OCI-LY3 (cell line): Measurements from ENCODE around the gene MBP.
"Not testable (repeated sequence)": the region's sequence is repeated elsewhere in the genome, so short reads cannot be mapped to it uniquely, and the experiment has no call there.

Experiments
- H2AFZ ChIP-seq: fragments of 200-600, 300-600 bp; shearing (Covaris generic); 2 replicates; pipeline ENCODE4 v1.6.0; 2014; ENCODE audit warnings: antibody characterized with exemption, low read depth, low read length
- H3K27ac ChIP-seq: fragments of 200-600, 300-600 bp; sonication (generic); 2 replicates; pipeline ENCODE4 v1.5.1; 2014; ENCODE audit warnings: mild to moderate bottlenecking, low read length, moderate library complexity, mixed read lengths
- H3K27me3 ChIP-seq: fragments of 200-600, 300-600 bp; sonication (generic); 2 replicates; pipeline ENCODE4 v1.6.1; 2014; ENCODE audit warnings: low read depth, low read length, mixed read lengths
- H3K36me3 ChIP-seq: fragments of 200-600, 300-600 bp; sonication (generic); replicated peaks from 2 replicates; pipeline ENCODE3; 2014; ENCODE audit warnings: low read depth, low read length, mixed read lengths
- H3K4me1 ChIP-seq: fragments of 300-600, 200-600 bp; sonication (generic); 2 replicates; pipeline ENCODE4 v1.6.1; 2014; ENCODE audit warnings: low read length, mixed read lengths
- H3K4me2 ChIP-seq: fragments of 200-600, 300-600 bp; sonication (generic); 2 replicates; pipeline ENCODE4 v1.6.1; 2014; ENCODE audit warnings: low read length, mixed read lengths
- H3K4me3 ChIP-seq: fragments of 300-600, 200-600 bp; sonication (generic); 2 replicates; pipeline ENCODE4 v1.5.1; 2014; ENCODE audit warnings: antibody characterized with exemption, mild to moderate bottlenecking, low read length, moderate library complexity
- H3K79me2 ChIP-seq: fragments of 300-600, 200-600 bp; shearing (Covaris generic); 2 replicates; pipeline ENCODE4 v1.6.1; 2014; ENCODE audit warnings: mild to moderate bottlenecking, low read length, mixed read lengths
- H3K9ac ChIP-seq: fragments of 300-600, 200-600 bp; shearing (Covaris generic); 2 replicates; pipeline ENCODE4 v1.6.0; 2014; ENCODE audit warnings: mild to moderate bottlenecking, low read length, moderate library complexity
- H3K9me3 ChIP-seq: fragments of 200-600, 300-600 bp; shearing (Covaris generic); 2 replicates; pipeline ENCODE4 v1.6.1; 2014; ENCODE audit warnings: low read length, mixed read lengths; ENCODE audit not compliant: insufficient read depth
- H4K20me1 ChIP-seq: fragments of 200-600, 300-600 bp; sonication (generic); 2 replicates; pipeline ENCODE4 v1.6.1; 2016; ENCODE audit warnings: low read length, mixed read lengths; ENCODE audit not compliant: insufficient read depth
- EZH2phosphoT487 ChIP-seq: fragments of 200-600 bp; shearing (Covaris generic); IDR thresholded peaks from 2 replicates; pipeline ENCODE4 v1.6.1; 2018; ENCODE audit warnings: antibody characterized with exemption, mixed run types, low read depth
- TF ChIP-seq, protein P1 (sequence below): fragments of 200-600, 300-600 bp; sonication (generic); IDR thresholded peaks from 2 replicates; pipeline ENCODE4 v1.5.1; 2014; ENCODE audit warnings: antibody characterized with exemption, low read length, low read depth

Gene MBP

DNA sequence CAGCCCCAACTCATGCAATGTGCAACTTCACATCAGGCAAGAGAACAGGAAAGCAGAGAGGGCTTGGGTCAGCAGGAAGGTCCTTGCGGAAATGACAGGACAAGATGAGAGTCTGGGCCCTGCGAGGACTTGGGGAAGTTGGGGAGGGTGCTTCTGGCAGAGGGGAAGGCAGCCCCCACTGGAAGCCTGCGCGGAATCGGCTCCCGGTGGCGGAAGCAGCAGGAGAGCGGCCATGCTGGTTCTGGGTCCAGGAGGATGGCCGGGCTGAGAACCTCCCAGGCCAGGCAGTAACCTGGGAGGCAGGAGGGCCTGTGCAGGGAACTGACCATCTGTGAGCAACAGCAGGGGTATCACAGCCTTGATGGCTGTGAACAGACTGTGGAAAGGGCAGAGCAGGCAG is 112.9 kb downstream of the MBP start:
- Histone ChIP-seq H3K36me3 (peaks cover 17% of the 10 kb centered on the region), H3K4me1 (no peaks in the 10 kb centered on the region), H3K9me3 (no peaks in the 10 kb centered on the region), H3K79me2 (no peaks in the 10 kb centered on the region), H3K9ac (no peak overlapping the region), H3K27me3 (no peaks in the 10 kb centered on the region), H3K4me2 (no peak overlapping the region), H4K20me1 (peaks cover 36% of the 10 kb centered on the region), H3K27ac (no peak overlapping the region), H3K4me3 (no peak overlapping the region), H2AFZ (no peak overlapping the region)
- TF ChIP-seq, protein P1, sequence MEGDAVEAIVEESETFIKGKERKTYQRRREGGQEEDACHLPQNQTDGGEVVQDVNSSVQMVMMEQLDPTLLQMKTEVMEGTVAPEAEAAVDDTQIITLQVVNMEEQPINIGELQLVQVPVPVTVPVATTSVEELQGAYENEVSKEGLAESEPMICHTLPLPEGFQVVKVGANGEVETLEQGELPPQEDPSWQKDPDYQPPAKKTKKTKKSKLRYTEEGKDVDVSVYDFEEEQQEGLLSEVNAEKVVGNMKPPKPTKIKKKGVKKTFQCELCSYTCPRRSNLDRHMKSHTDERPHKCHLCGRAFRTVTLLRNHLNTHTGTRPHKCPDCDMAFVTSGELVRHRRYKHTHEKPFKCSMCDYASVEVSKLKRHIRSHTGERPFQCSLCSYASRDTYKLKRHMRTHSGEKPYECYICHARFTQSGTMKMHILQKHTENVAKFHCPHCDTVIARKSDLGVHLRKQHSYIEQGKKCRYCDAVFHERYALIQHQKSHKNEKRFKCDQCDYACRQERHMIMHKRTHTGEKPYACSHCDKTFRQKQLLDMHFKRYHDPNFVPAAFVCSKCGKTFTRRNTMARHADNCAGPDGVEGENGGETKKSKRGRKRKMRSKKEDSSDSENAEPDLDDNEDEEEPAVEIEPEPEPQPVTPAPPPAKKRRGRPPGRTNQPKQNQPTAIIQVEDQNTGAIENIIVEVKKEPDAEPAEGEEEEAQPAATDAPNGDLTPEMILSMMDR, result no peak

DNA sequence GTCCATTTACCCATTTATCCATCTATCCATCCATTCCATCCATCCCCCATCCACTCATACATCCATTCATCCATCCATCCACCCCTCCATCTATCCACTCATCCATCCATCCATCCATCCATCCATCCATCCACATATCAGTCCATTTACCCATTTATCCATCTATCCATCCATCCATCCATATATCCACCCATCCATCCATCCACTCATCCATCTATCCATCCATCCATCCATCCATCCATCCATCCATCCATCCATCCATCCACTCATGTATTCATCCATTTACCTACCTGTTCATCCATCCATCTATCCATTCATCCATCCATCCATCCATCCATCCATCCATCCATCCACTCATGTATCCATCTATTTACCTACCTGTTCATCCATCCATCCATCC is 113.9 kb downstream of the MBP start:
- peaks cover 37% of the 10 kb centered on the region for H4K20me1 ChIP-seq
- H2AFZ ChIP-seq, H3K4me2 ChIP-seq, H3K9ac ChIP-seq, H3K4me3 ChIP-seq, H3K27ac ChIP-seq, H3K9me3 ChIP-seq, H3K79me2 ChIP-seq, H3K4me1 ChIP-seq, H3K27me3 ChIP-seq: not testable (repeated sequence)
- H3K36me3 ChIP-seq, result peaks cover 17% of the 10 kb centered on the region

- no peak overlapping the region for H3K4me3 ChIP-seq
Measured at GRCh38 chr18:77017355-77017754, 115.2 kb downstream of the MBP start.

DNA sequence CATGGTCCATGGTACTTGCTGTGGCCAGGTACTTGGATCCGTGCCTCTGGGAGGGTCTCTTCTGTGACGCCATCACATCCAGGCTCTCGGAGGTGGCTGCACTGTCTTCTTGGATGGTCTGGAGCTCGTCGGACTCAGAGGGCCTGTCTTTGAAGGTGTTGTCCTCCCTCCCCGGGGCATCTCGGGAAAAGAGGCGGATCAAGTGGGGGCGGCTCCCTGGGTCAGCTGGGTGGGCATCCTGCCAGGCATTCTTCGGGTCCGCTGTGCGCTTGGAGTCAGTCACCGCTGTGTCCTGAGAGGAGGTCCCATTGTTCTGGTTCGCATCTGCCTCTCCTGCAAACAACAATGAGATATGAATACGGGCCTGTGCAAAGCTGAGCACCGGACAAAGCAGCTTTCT is 115.6 kb downstream of the MBP start:
- H3K27ac ChIP-seq, result no peak overlapping the region

More at GRCh38 chr18:77017355-77017754, 115.2 kb downstream of the MBP start:
- no peaks in the 10 kb centered on the region for H3K4me1 ChIP-seq
- TF ChIP-seq EZH2phosphoT487, result no peak
- TF ChIP-seq, protein P1, result no peak
- H3K36me3 ChIP-seq, result peaks cover 17% of the 10 kb centered on the region
- H3K27me3 ChIP-seq, result no peaks in the 10 kb centered on the region
- H3K9me3 ChIP-seq, result no peaks in the 10 kb centered on the region
- no peak overlapping the region for H2AFZ ChIP-seq
- H3K4me2 ChIP-seq, result no peak overlapping the region
- no peak overlapping the region for H3K9ac ChIP-seq
- H3K27ac ChIP-seq, result no peak overlapping the region
- H4K20me1 ChIP-seq, result peaks cover 39% of the 10 kb centered on the region
- H3K79me2 ChIP-seq, result no peaks in the 10 kb centered on the region

More for the DNA sequence above, 115.6 kb downstream of the MBP start:
- TF ChIP-seq, protein P1, result no peak
- no peak for TF ChIP-seq EZH2phosphoT487
- Histone ChIP-seq H3K4me2 (no peak overlapping the region), H3K79me2 (no peaks in the 10 kb centered on the region), H4K20me1 (peaks cover 39% of the 10 kb centered on the region), H3K9me3 (no peaks in the 10 kb centered on the region), H3K4me3 (no peak overlapping the region), H3K4me1 (no peaks in the 10 kb centered on the region), H3K9ac (no peak overlapping the region), H3K27me3 (no peaks in the 10 kb centered on the region), H3K36me3 (peaks cover 17% of the 10 kb centered on the region), H2AFZ (no peak overlapping the region)
